Neural cell (in vitro differentiated cells): ENCODE results near the gene OBSCN. TPM values are rescaled to one million over a fixed set of nuclear protein-coding genes. Genes with fewer than 3 reads are reported as not detected.

Experiments
- H2AFZ ChIP-seq: fragments of 200-600, 300-800 bp; sonication (generic), shearing (Covaris generic); 2 replicates; pipeline ENCODE4 v1.6.0; 2014; ENCODE audit warnings: low read depth, mild to moderate bottlenecking, antibody characterized with exemption, low read length, moderate library complexity
- H3F3A ChIP-seq: fragments of 200-600 bp; shearing (Covaris generic); 2 replicates; pipeline ENCODE4 v1.6.1; 2016; ENCODE audit warnings: mild to moderate bottlenecking, moderate library complexity, mixed read lengths, antibody characterized with exemption, low read length; ENCODE audit not compliant: insufficient read depth, poor library complexity, severe bottlenecking
- H3K27ac ChIP-seq: fragments of 200-600, 300-800 bp; sonication (generic), shearing (Covaris generic); 2 replicates; pipeline ENCODE4 v1.5.1; 2014; ENCODE audit warnings: mild to moderate bottlenecking, low read length, moderate library complexity
- H3K27me3 ChIP-seq: fragments of 300-800, 200-600 bp; sonication (generic), shearing (Covaris generic); 2 replicates; pipeline ENCODE4 v1.6.0; 2014; ENCODE audit warnings: mild to moderate bottlenecking, low read depth, low read length, moderate library complexity; ENCODE audit not compliant: insufficient read depth
- H3K36me3 ChIP-seq: fragments of 300-800, 200-600 bp; sonication (generic), shearing (Covaris generic); 2 replicates; pipeline ENCODE4 v1.5.1; 2014; ENCODE audit warnings: mild to moderate bottlenecking, antibody characterized with exemption, low read length, moderate library complexity; ENCODE audit not compliant: insufficient read depth
- H3K4me2 ChIP-seq: fragments of 300-800, 200-600 bp; sonication (generic), shearing (Covaris generic); 2 replicates; pipeline ENCODE4 v1.6.0; 2014; ENCODE audit warnings: mild to moderate bottlenecking, low read length
- H3K4me3 ChIP-seq: fragments of 300-800, 200-600 bp; sonication (generic), shearing (Covaris generic); 2 replicates; pipeline ENCODE4 v1.5.1; 2014; ENCODE audit warnings: mild to moderate bottlenecking, low read length, moderate library complexity
- H3K79me2 ChIP-seq: fragments of 200-600 bp; shearing (Covaris generic); replicated peaks from 2 replicates; pipeline ENCODE4 v1.6.0; 2014; ENCODE audit warnings: mild to moderate bottlenecking, low read length, moderate library complexity; ENCODE audit not compliant: insufficient read depth
- H3K9ac ChIP-seq: fragments of 300-800, 200-600 bp; sonication (generic), shearing (Covaris generic); 2 replicates; pipeline ENCODE4 v1.6.1; 2016; ENCODE audit warnings: mild to moderate bottlenecking, low read length, mixed read lengths
- H3K9me2 ChIP-seq: fragments of 200-600 bp; shearing (Covaris generic); 2 replicates; pipeline ENCODE4 v1.6.1; 2016; ENCODE audit warnings: mild to moderate bottlenecking, low read length, mixed read lengths; ENCODE audit not compliant: insufficient read depth
- H3K9me3 ChIP-seq: fragments of 200-600, 300-800 bp; sonication (generic), shearing (Covaris generic); 2 replicates; pipeline ENCODE4 v1.6.1; 2016; ENCODE audit warnings: mild to moderate bottlenecking, mixed run types, low read length, moderate library complexity, mixed read lengths
- H4K20me1 ChIP-seq: fragments of 200-600 bp; shearing (Covaris generic); 2 replicates; pipeline ENCODE4 v1.6.1; 2016; ENCODE audit warnings: mild to moderate bottlenecking, mixed run types; ENCODE audit not compliant: insufficient read depth
- CTCF ChIP-seq: fragments of 450-650 bp; IDR thresholded peaks from 2 replicates; pipeline ENCODE4 v1.5.1; 2014; ENCODE audit warnings: antibody characterized with exemption, mild to moderate bottlenecking, moderate library complexity; ENCODE audit not compliant: poor library complexity, severe bottlenecking
- EP300 ChIP-seq: fragments of 450-650 bp; conservative IDR thresholded peaks from 2 replicates; pipeline ENCODE4 v1.6.1; 2014; ENCODE audit warnings: antibody characterized with exemption, mild to moderate bottlenecking, moderate library complexity; ENCODE audit not compliant: poor library complexity, severe bottlenecking
- EZH2 ChIP-seq: fragments of 200-600, 300-800 bp; shearing (Covaris generic), sonication (generic); IDR thresholded peaks from 2 replicates; pipeline ENCODE4 v1.6.1; 2014; ENCODE audit warnings: antibody characterized with exemption, low read length, borderline replicate concordance, mild to moderate bottlenecking; ENCODE audit not compliant: insufficient read depth, poor library complexity, severe bottlenecking
- MXI1 ChIP-seq: fragments of 450-650 bp; conservative IDR thresholded peaks from 2 replicates; pipeline ENCODE4 v1.6.1; 2014; ENCODE audit warnings: antibody characterized with exemption, mild to moderate bottlenecking; ENCODE audit not compliant: poor library complexity, severe bottlenecking
- POLR2AphosphoS5 ChIP-seq: IDR thresholded peaks from 2 replicates; pipeline ENCODE4 v1.6.1; 2012
- RAD21 ChIP-seq: fragments of 450-650 bp; conservative IDR thresholded peaks from 2 replicates; pipeline ENCODE4 v1.6.1; 2014; ENCODE audit warnings: antibody characterized with exemption, mild to moderate bottlenecking, moderate library complexity
- REST ChIP-seq: IDR thresholded peaks from 2 replicates; pipeline ENCODE4 v1.6.1; 2012; ENCODE audit warnings: borderline replicate concordance
- SMC3 ChIP-seq: fragments of 450-650 bp; conservative IDR thresholded peaks from 2 replicates; pipeline ENCODE4 v1.6.1; 2014; ENCODE audit warnings: antibody characterized with exemption, mild to moderate bottlenecking, moderate library complexity; ENCODE audit not compliant: poor library complexity
- TAF1 ChIP-seq: IDR thresholded peaks from 2 replicates; pipeline ENCODE4 v1.6.1; 2012; ENCODE audit warnings: low read depth
- polyA plus RNA-seq: library from polyadenylated mRNA; depleted of rRNA; stranded (reverse); fragments of >200 nt; gene quantifications from 2 replicates; pipeline ENCODE4 v1.2.3, GENCODE V29; 2014

Gene OBSCN
- polyA plus RNA-seq, 1 donor from 2014 or later = 7.2 TPM

- Histone ChIP-seq H3K36me3 (no peaks in the 10 kb centered on the region), H3K27me3 (no peaks in the 10 kb centered on the region), H3F3A (no peaks in the 10 kb centered on the region), H3K9ac (no peak overlapping the region), H3K9me3 (no peaks in the 10 kb centered on the region), H3K79me2 (no peaks in the 10 kb centered on the region), H3K4me2 (no peak overlapping the region), H3K27ac (no peak overlapping the region), H4K20me1 (no peaks in the 10 kb centered on the region), H2AFZ (no peak overlapping the region), H3K9me2 (no peaks in the 10 kb centered on the region), H3K4me3 (no peak overlapping the region)
- no peak for TF ChIP-seq TAF1
- TF ChIP-seq RAD21 = no peak
- TF ChIP-seq POLR2AphosphoS5 = no peak
- no peak for TF ChIP-seq EZH2
- TF ChIP-seq CTCF = no peak
- no peak for TF ChIP-seq MXI1
- TF ChIP-seq REST = no peak
- TF ChIP-seq SMC3 = no peak
- TF ChIP-seq EP300 = no peak
Observed at GRCh38 chr1:228350831-228351781, 143.3 kb downstream of the OBSCN start.

GRCh38 chr1:228351850-228352249, 144.0 kb downstream of the OBSCN start:
- Histone ChIP-seq H3K4me2 (no peak overlapping the region), H3K27ac (no peak overlapping the region), H3K79me2 (no peaks in the 10 kb centered on the region), H4K20me1 (no peaks in the 10 kb centered on the region), H3K9me3 (no peaks in the 10 kb centered on the region), H3K27me3 (no peaks in the 10 kb centered on the region), H3K9me2 (no peaks in the 10 kb centered on the region), H3K36me3 (no peaks in the 10 kb centered on the region), H3F3A (no peaks in the 10 kb centered on the region), H3K9ac (no peak overlapping the region), H2AFZ (no peak overlapping the region), H3K4me3 (no peak overlapping the region)
- TF ChIP-seq POLR2AphosphoS5 (no peak), EP300 (no peak), MXI1 (no peak), RAD21 (no peak), TAF1 (no peak), CTCF (no peak), REST (no peak), SMC3 (no peak), EZH2 (no peak)
